HG03378 (cell line): Measurements from ENCODE around the gene HDDC3.
A peak's percentile ranks its signal among the peaks of the same experiment; 100 is the strongest.

Experiments used
- ATAC-seq: cut with Tn5 transposase; IDR thresholded peaks from one replicate; pipeline ENCODE4 v1.9.1; 2021; ENCODE audit warnings: mild to moderate bottlenecking, moderate library complexity; ENCODE audit not compliant: unreplicated experiment

HDDC3 gene

DNA sequence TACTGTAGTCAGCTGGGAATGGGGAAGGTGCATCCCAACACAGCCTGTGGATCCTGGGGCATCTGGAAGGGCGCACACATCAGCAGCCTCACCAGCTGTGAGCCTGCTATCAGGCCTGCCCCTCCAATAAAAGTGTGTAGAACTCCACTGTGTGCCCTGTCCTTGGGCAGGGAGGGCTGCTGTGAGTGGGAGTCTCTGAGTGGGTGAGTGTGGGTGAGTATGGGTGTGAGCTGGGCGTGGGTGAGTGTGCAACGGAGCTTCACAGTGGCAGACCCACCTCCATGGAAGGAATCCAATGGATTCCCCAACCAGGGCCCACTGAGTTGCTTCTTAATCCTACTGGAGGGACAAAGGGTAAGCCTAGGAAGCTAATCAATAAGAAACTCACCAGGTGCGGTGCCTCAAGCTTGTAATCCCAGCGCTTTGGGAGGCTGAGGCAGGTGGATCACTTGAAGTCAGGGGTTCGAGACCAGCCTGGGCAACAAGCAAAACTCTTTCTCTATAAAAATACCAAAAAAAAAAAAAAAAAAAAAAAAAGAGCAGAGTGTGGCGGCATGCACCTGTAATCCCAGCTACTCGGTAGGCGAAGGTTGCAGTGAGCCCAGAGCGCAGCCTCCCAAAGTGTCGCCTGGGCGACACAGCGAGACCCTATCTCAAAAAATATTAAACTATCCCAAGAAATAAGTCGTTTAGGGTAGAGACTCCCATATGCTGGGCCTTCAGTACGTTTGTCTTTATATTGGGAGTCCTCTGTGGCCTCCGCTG lies 21.8 kb upstream of the HDDC3 start:
- no peak for ATAC-seq

DNA sequence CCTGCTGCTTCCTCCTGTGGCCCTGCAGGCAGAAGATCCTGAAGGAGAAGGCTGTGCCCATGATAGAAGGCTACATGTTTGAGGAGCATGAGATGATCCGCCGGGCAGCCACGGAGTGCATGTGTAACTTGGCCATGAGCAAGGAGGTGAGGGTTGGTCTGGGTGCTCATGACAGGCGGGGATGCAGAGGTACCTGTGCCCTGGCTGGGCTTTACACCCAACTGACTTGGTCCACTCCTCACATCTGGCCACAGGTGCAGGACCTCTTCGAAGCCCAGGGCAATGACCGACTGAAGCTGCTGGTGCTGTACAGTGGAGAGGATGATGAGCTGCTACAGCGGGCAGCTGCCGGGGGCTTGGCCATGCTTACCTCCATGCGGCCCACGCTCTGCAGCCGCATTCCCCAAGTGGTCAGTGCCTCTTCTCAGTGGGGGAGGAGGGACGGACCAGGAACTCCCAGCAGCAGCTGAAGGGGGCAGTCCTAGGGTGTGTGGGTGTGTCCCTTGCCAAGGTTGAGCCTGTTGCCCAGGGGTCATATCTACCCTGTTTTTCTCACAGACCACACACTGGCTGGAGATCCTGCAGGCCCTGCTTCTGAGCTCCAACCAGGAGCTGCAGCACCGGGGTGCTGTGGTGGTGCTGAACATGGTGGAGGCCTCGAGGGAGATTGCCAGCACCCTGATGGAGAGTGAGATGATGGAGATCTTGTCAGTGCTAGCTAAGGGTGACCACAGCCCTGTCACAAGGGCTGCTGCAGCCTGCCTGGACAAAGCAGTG lies 20.7 kb upstream of the HDDC3 start:
- no peak for ATAC-seq

DNA sequence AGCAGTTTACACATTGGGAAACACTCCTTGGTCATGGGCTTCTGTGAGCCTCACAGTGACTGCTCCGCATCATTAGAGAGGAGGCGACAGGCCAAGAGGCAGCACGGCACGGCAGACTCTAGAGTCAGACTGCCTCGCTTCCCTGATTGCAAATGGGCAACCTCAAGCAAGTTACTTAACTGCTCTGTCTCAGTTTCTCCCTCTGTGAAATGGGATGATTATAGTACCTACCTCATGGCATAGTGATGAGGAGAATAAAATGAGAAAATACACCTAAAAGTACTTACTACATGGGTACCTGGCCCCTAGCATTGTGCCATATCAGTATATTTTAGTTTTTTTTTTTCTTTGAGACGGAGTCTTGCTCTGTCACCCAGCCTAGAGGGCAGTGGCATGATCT lies 18.3 kb upstream of the HDDC3 start:
- ATAC-seq: no peak

DNA sequence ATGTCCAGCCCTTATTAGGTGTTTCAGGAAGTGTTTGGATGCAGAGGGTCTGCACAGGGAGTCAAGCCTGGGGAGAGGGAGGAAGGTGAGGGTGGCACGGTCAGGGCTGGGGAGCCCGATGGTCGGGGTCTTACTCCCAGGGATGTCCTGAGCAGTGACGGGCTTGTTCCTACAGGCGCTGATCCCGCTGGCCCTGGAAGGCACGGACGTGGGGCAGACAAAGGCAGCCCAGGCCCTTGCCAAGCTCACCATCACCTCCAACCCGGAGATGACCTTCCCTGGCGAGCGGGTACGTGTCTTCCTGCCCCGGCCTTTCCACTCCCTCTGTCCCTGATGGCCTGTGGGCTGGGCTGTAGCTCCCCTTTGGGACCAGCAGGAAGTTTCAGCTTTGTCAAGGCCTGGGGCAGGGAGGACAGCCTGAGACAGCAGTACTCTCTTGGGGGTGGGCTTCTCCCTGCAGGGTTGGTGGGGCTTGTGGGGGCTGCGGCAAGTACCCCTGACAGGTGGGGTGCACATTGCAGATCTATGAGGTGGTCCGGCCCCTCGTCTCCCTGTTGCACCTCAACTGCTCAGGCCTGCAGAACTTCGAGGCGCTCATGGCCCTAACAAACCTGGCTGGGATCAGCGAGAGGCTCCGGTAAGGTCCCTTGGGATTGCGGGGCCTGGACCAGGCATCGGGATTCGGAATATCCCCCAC lies 17.8 kb upstream of the HDDC3 start:
- no peak for ATAC-seq

DNA sequence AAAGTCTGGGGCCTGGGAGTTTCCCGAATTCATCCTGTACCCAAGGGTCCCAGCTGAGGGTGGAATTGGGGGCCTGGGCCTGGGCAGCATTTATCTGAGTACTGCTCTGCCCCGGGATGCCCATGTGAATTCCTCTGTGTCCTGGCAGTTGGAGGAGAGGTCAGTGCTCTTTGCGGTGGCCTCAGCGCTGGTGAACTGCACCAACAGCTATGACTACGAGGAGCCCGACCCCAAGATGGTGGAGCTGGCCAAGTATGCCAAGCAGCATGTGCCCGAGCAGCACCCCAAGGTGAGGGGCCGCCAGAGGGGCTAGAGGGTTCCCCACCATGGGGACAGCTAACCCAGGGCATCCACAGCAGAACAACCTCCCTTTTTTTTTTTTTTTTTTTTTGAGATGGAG lies 16.2 kb upstream of the HDDC3 start:
- no peak for ATAC-seq

DNA sequence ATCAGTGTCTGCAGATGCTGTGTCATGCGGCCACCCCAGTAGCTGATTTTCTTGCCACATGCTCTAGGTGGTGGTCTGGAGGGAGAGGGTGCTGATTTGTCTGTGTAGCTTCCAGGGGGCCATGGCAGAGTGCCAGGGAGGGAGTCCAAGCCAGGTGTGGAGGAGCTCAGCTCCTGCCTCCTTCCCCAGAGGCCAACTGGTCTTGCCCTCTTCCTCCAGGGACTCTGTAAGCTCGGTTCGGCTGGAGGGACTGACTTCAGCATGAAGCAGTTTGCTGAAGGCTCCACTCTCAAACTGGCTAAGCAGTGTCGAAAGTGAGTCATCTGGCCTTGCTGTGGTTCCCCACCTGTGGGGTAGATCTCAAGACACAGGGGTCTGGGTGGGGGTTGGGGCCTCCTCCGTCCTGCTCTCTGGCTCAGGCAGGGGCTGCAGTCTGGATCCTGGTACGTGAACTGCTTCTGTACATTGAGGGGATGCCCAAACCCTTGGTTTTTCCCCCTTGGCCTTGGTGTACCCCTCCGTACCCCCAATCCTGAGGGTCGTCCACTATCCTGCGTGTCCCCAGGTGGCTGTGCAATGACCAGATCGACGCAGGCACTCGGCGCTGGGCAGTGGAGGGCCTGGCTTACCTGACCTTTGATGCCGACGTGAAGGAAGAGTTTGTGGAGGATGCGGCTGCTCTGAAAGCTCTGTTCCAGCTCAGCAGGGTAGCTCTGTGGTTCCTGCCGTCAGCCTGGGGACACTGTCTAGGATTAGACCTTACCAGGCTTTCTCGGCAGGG lies 15.4 kb upstream of the HDDC3 start:
- ATAC-seq: no peak

DNA sequence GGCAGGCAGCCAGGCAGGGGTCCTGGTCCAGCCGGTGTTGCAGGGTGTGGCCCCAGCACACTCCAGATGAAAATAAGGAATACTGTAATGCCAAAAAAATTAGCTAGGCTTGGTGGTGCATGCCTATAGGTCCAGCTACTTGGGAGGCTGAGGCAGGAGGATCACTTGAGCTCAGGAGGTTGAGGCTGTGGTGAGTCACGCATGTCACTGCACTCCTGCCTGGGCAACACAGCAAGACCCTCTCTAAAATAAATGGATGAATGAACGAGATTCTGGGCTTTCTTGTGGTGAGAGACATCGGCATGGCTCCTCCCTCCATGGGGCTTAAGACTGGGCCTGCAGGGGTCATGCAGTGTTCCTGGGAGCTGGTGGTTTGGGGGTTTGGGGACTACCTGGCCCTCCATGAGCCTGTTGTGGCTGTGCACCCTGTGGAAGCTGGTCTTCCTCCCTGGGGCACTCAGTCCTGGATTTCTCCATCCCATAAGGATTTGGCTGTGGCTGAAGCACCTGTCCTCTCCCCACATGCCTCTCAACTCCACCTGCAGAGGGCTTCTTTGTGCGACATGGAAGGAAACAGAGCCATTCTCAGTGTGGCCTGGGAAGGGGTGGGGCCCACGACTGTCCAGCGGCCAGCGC lies 14.7 kb upstream of the HDDC3 start:
- ATAC-seq: no peak

DNA sequence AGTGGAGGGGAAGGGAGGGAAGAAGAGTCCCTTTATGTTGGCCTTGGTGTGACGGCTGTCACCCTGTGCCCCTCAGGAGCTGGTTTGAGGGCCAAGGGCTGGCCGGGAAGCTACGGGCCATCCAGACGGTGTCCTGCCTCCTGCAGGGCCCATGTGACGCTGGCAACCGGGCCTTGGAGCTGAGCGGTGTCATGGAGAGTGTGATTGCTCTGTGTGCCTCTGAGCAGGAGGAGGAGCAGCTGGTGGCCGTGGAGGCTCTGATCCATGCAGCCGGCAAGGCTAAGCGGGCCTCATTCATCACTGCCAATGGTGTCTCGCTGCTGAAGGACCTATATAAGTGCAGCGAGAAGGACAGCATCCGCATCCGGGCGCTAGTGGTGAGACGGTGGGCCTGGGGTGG lies 14.2 kb upstream of the HDDC3 start:
- no peak for ATAC-seq

DNA sequence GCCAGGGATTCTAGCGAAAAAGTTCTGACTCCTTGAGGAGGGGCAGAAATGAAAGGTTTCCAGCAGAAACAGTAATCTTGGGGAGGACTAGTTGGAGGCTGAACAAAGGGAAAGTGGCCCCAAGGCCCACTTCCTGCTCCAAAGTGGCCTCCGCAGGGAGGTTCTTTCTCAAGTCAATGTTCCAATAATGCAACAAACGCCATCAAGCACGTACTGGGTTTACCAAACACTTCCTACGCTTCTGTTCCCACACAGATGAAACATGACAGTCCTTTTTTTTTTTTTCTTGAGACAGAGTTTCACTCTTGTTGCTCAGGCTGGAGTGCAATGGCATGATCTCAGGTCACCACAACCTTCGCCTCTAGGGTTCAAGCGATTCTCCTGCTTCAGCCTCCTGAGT lies 12.7 kb upstream of the HDDC3 start:
- ATAC-seq: no peak

DNA sequence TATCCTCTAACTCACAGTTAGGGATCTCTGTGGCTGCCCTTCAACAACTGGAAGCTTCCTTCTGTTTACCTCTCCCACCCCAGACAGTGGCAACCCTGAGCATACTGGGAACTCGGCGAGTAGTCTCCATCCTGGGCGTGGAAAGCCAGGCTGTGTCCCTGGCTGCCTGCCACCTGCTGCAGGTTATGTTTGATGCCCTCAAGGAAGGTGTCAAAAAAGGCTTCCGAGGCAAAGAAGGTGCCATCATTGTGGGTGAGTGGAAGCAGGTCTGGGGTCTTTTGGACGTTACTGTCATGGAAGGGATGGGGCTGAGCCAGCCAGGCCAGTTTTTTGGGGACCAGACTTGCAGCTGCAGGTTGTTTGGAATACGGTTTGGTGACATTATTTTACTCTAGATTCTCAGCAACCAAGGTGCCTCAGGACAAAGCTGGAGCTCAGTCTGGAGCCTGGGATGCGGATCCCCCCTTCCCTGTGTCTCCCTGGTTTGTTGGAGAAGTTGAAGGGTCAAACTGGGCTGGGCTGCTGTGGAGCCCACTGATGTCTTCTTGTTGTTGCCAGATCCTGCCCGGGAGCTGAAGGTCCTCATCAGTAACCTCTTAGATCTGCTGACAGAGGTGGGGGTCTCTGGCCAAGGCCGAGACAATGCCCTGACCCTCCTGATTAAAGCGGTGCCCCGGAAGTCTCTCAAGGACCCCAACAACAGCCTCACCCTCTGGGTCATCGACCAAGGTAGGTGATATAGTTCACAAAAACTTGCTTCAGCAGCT lies 10.2 kb upstream of the HDDC3 start:
- ATAC-seq: no peak

DNA sequence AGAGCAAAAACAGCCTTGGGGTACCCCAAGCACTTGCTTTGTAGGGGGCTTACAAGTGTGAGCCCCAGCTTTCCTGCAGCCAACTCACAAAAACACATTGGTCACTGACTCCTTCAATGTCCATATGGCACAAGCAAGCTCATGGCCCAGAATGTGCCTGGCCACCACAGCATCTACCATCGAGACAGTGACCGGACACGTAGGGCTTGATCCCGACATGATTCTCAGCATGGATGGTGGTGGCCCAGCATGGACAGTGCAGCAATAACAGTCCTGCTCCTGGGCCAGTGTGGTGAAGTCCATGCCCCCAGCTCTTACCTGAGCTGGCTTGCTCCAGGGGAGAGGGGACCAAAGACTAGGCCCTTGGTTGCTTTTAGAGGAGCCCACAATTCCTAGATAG lies 8.7 kb upstream of the HDDC3 start:
- ATAC-seq: no peak

DNA sequence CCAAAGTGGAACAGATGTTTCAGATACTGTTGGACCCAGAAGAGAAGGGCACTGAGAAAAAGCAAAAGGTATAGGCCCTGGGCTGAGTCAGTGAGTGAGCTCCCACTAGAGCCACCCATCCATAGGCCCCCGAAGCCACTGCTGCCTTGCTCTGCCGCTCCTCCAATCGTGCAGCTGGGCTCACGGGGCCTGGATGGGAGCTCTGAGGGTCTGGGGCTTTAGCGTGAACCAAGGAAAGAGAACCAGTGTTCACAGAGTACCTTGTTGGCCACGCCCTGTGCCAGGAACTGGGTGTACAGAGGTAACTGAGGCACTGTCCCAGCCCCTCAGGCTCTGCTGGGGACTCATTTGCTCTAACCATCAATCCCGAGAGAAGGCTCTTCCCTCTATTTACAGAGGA lies 7.4 kb upstream of the HDDC3 start:
- ATAC-seq: no peak

DNA sequence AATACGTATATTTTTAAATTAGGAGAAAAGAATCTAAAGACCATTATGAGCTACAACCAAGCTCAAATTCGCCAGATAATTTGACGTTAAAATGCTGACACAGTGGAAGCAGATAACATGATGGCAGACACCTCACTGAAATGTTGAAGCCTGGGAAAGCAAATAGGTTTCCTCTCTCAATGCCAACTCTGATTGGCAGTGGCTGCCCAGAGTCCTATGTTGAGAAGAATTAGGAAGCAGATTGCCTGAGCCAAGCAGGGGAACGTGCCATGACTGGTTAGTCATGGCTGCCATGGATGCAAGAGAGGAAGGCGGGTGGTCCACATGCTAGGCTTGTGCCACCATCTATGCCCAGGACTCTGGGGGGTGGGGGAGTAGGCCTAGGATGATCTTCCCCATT lies 5.9 kb upstream of the HDDC3 start:
- ATAC-seq: no peak

DNA sequence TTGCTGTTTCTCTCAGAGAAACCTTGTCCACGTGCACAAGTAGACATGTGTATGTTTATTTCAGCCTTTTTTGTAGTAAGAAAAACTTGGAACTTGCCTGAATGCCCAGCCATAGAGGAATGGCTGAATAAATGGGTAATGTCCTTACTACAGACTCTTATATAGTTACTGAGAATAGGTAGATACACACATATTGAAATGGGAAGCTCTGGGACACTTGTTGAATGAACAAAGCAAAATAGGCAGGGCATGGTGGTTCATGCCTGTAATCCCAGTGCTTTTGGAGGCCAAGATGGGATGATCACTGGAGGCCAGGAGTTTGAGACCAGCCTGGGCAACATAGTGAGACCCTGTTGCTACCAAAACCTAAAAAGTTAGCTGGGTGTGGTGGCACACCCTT lies 4.5 kb upstream of the HDDC3 start:
- no peak for ATAC-seq

DNA sequence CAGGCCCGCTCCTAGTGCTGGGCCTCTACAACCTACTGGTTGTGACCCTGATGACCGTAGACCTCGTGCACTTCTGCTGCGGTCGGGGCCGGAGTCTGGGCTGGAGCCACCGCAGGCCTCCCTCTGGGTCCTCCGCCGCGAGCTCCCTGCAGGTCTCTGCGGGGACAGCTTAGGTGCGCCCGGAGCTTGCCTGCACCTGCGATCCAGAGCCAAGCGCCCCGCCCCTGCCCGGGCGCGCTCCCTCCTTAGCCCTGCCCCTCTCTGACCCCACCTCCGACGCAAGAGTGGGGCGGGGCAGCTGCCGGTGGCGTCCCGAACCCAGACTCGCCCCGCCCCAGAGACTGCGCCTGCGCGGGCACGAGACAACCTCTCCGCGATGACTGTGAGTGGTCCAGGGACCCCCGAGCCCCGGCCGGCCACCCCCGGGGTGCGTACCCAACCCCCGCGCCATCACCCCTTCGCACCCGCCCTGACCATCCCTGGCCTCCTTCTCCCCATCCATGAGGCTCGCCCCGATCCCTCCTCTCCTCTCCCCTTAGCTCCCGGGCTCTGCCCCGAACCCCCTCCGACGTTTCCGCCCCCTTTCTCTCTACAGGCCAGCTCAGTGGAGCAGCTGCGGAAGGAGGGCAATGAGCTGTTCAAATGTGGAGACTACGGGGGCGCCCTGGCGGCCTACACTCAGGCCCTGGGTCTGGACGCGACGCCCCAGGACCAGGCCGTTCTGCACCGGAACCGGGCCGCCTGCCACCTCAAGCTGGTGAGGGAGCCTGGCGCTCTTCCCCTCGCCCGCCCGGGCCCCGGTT lies 2.8 kb upstream of the HDDC3 start, which contains the start of gene UNC45A:
Gene UNC45A (plus strand): TSS at position 337 of the 803 bp plus-strand sequence. CDS start 40 bp downstream, at position 377.
- peak; percentile 38 for ATAC-seq

DNA sequence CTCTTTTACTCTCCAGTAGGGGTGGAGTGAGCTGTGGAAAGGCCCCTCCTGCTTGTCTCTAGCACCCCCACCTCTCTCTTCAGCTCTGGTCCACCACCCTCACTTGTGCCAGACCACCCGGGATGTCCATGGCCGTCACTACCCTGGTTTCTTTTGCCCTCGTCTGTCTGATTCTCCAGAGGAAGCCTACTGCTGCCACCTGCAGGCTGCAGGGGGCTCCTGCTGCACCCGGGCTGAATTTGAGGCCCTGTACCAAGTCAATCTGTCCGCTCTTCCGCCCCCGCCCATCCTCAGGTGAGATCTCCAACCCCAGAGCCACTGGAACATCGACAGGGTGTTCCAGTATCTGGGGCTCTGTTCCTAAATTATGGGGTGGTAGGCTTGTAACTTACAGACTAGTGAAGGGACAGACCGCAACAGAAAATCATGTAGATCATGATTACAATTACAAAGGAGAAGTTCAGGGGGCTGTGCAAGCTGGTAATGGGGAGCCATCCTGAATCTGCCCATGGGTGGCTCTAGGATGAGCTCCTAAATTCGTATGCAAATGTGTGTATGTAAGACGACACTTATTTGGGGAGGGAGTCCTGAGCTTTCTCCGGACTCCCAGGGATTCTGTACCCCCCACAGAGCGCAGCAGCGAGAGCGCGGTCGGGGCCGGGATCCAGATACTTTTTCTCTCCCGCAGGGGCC lies 2.1 kb upstream of the HDDC3 start:
- ATAC-seq: peak; percentile 24

DNA sequence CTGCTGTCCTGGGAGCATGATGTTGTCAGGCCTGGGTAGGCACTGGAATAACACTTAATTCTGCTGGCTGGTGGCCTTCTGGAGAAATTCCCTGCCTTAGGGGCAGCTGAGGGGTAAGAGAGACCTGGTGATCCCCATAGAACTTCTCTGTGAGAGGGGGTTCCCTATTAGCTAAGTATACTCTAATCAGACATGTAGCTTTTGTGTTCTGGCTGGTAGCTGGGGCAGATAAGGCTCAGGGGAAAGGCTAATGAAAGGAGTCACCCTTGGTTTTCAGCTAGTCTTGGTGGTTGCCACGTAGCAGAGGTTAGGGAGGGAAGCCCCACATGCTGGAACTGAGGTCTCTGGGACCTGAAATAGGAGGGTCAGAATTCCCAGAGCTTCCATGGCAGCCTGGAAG lies 952 bp upstream of the HDDC3 start:
- no peak for ATAC-seq

DNA sequence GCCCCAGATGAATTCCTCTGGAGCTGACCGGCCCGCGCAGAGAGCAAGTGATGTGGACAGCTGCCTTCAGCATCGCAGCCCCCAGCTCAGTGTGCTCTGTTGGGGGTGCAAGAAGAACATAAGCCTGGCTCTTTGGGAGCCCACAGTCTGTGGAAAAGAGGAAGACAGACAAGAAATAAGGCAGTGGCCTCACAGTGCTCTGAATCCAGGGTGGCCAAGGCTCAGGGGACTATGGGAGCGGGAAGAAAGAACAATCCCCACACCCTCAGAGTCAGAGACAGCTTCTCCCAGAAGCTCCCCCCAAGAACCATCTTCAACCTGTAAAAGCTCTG lies 277 bp upstream of the HDDC3 start:
- no peak for ATAC-seq

DNA sequence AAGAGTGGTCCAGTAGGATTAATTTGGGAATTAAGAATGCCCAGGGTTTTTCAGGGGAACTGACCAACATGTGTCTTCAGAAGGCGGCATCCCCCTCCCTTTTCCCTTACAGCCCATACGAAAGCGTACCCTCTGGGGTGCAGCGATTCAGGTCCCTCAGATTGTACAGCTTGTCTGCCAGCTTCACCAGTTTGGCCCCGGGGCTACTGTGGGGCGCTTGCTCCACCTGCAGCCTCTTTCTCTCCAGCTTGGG lies 848 bp downstream of the HDDC3 start:
- no peak for ATAC-seq
